Esophagus (tissue), 2 donors: Measurements from ENCODE around the gene COL4A1. TPM values are rescaled to one million over a fixed set of nuclear protein-coding genes. Genes with fewer than 3 reads are reported as not detected.

Experiments
- H3K27ac ChIP-seq, 2 donors: one replicate each; pipeline ENCODE4 v1.5.1; 2013; ENCODE audit warnings: low read depth in 2 of 2, mild to moderate bottlenecking in 2 of 2, inconsistent platforms in 1 of 2, low read length in 1 of 2, moderate library complexity in 1 of 2
- H3K27me3 ChIP-seq, 2 donors: one replicate each; pipeline ENCODE4 v1.6.1; 2013; ENCODE audit warnings: low read length in 2 of 2, control low read depth in 1 of 2, mild to moderate bottlenecking in 1 of 2; ENCODE audit not compliant: insufficient read depth in 2 of 2, control insufficient read depth in 1 of 2
- H3K36me3 ChIP-seq, 2 donors: one replicate each; pipeline ENCODE4 v1.6.1; 2013; ENCODE audit warnings: low read length in 1 of 2; ENCODE audit not compliant: control insufficient read depth in 2 of 2, insufficient read depth in 2 of 2
- H3K4me1 ChIP-seq, 2 donors: one replicate each; pipeline ENCODE4 v1.6.1; 2013; ENCODE audit warnings: low read length in 1 of 2; ENCODE audit not compliant: control insufficient read depth in 2 of 2, insufficient read depth in 2 of 2
- H3K4me3 ChIP-seq, 2 donors: one replicate each; pipeline ENCODE4 v1.5.1; 2013; ENCODE audit warnings: low read length in 2 of 2, mild to moderate bottlenecking in 2 of 2, low read depth in 1 of 2, moderate library complexity in 1 of 2
- H3K9me3 ChIP-seq, 2 donors: one replicate each; pipeline ENCODE4 v1.6.1; 2013; ENCODE audit warnings: mild to moderate bottlenecking in 2 of 2, low read depth in 1 of 2, low read length in 1 of 2, moderate library complexity in 1 of 2; ENCODE audit not compliant: control insufficient read depth in 2 of 2, insufficient read depth in 1 of 2
- WGBS, 2 donors: extraction: QIAGEN DNeasy Blood & Tissue Kit; methylation state at CpG; one replicate each; pipeline ENCODE4 v1.1.7; 2013; 5-methylcytosine and 5-hydroxymethylcytosine counted together
- polyA plus RNA-seq, 2 donors: library from polyadenylated mRNA; stranded (reverse); fragments of 200-250 nt; gene quantifications; one replicate each; pipeline ENCODE4 v1.2.3, GENCODE V29; 2013
- donor health status: healthy with polysubstance abuse.
- donor health status: Bipolar disorder and iron deficiency.

COL4A1 gene
- polyA plus RNA-seq, 2 donors: 10.4 to 23.7 TPM

GRCh38 chr13:110161112-110161882 is 145.7 kb downstream of the COL4A1 start:
- no peaks in the 10 kb centered on the region for H3K4me1 ChIP-seq
- H3K27me3 ChIP-seq: no peaks in the 10 kb centered on the region
- peaks cover 0 to 3% of the 10 kb centered on the region in 2 donors for H3K36me3 ChIP-seq
- H3K9me3 ChIP-seq: no peaks in the 10 kb centered on the region
- no peak overlapping the region for H3K4me3 ChIP-seq
- 64 to 68% methylated on average over 10 of the region's 10 CpGs for WGBS, 2 donors
- no peak overlapping the region for H3K27ac ChIP-seq

- Histone ChIP-seq H3K4me1 (no peaks in the 10 kb centered on the region), H3K27ac (no peak overlapping the region), H3K27me3 (no peaks in the 10 kb centered on the region), H3K36me3 (peaks cover 0 to 3% of the 10 kb centered on the region in 2 donors), H3K4me3 (no peak overlapping the region), H3K9me3 (no peaks in the 10 kb centered on the region)
- 49 to 58% methylated on average over 2 of the region's 2 CpGs for WGBS, 2 donors
Measured at GRCh38 chr13:110158226-110158625, 148.7 kb downstream of the COL4A1 start.

- Histone ChIP-seq H3K36me3 (peaks cover 0 to under 1% of the 10 kb centered on the region in 2 donors), H3K4me1 (no peaks in the 10 kb centered on the region), H3K9me3 (no peaks in the 10 kb centered on the region), H3K27ac (no peak overlapping the region), H3K4me3 (no peak overlapping the region), H3K27me3 (no peaks in the 10 kb centered on the region)
- WGBS, 2 donors: 67 to 83% methylated on average over 1 of the region's 1 CpG
Measured at GRCh38 chr13:110157718-110158117, 149.2 kb downstream of the COL4A1 start.

- 67 to 71% methylated on average over 5 of the region's 5 CpGs for WGBS, 2 donors
- Histone ChIP-seq H3K27ac (no peak overlapping the region), H3K4me1 (no peaks in the 10 kb centered on the region), H3K4me3 (no peak overlapping the region), H3K9me3 (no peaks in the 10 kb centered on the region), H3K36me3 (peaks cover 0 to 2% of the 10 kb centered on the region in 2 donors), H3K27me3 (no peaks in the 10 kb centered on the region)
Measured at GRCh38 chr13:110156301-110157049, 150.5 kb downstream of the COL4A1 start.

- Histone ChIP-seq H3K36me3 (peaks cover 0 to 2% of the 10 kb centered on the region in 2 donors), H3K9me3 (no peaks in the 10 kb centered on the region), H3K27ac (no peak overlapping the region), H3K4me1 (no peaks in the 10 kb centered on the region), H3K27me3 (no peaks in the 10 kb centered on the region), H3K4me3 (no peak overlapping the region)
- WGBS, 2 donors: 91 to 93% methylated on average over 14 of the region's 14 CpGs
Measured at GRCh38 chr13:110155072-110155471, 151.9 kb downstream of the COL4A1 start.

GRCh38 chr13:110154410-110154933 is 152.5 kb downstream of the COL4A1 start:
- H3K9me3 ChIP-seq: no peaks in the 10 kb centered on the region
- H3K36me3 ChIP-seq: peaks cover 0 to 2% of the 10 kb centered on the region in 2 donors
- no peak overlapping the region for H3K27ac ChIP-seq
- H3K4me3 ChIP-seq: no peak overlapping the region
- no peaks in the 10 kb centered on the region for H3K4me1 ChIP-seq
- WGBS, 2 donors: 77 to 80% methylated on average over 7 of the region's 7 CpGs
- no peaks in the 10 kb centered on the region for H3K27me3 ChIP-seq

- Histone ChIP-seq H3K27me3 (no peaks in the 10 kb centered on the region), H3K9me3 (no peaks in the 10 kb centered on the region), H3K27ac (no peak overlapping the region), H3K4me1 (no peaks in the 10 kb centered on the region), H3K36me3 (peaks cover 0 to 2% of the 10 kb centered on the region in 2 donors), H3K4me3 (no peak overlapping the region)
- 93% methylated on average over 17 of the region's 17 CpGs for WGBS, 2 donors
Measured at GRCh38 chr13:110152351-110152750, 154.6 kb downstream of the COL4A1 start.

GRCh38 chr13:110151462-110151861 is 155.5 kb downstream of the COL4A1 start:
- Histone ChIP-seq H3K27me3 (no peaks in the 10 kb centered on the region), H3K9me3 (no peaks in the 10 kb centered on the region), H3K27ac (no peak overlapping the region), H3K4me3 (no peak overlapping the region), H3K36me3 (peaks cover 0 to 2% of the 10 kb centered on the region in 2 donors), H3K4me1 (no peaks in the 10 kb centered on the region)
- 92 to 96% methylated on average over 12 of the region's 12 CpGs for WGBS, 2 donors

- no peaks in the 10 kb centered on the region for H3K9me3 ChIP-seq
- H3K27ac ChIP-seq: no peak overlapping the region
- no peak overlapping the region for H3K4me3 ChIP-seq
- H3K27me3 ChIP-seq: no peaks in the 10 kb centered on the region
- H3K36me3 ChIP-seq: peaks cover 0 to 2% of the 10 kb centered on the region in 2 donors
- H3K4me1 ChIP-seq: no peaks in the 10 kb centered on the region
- 81 to 86% methylated on average over 15 of the region's 15 CpGs for WGBS, 2 donors
Measured at GRCh38 chr13:110150384-110151101, 156.4 kb downstream of the COL4A1 start.
